Measurements from ENCODE around the gene UBR2. TPM values are rescaled to one million over a fixed set of nuclear protein-coding genes. Genes with fewer than 3 reads are reported as not detected.

Gene UBR2
- total and polyA plus RNA-seq, 2 of the 13 experiments (the other 11 are each of a cell fraction or from before 2014, with no cell fraction given) = 17.6 to 29.3 TPM

DNA sequence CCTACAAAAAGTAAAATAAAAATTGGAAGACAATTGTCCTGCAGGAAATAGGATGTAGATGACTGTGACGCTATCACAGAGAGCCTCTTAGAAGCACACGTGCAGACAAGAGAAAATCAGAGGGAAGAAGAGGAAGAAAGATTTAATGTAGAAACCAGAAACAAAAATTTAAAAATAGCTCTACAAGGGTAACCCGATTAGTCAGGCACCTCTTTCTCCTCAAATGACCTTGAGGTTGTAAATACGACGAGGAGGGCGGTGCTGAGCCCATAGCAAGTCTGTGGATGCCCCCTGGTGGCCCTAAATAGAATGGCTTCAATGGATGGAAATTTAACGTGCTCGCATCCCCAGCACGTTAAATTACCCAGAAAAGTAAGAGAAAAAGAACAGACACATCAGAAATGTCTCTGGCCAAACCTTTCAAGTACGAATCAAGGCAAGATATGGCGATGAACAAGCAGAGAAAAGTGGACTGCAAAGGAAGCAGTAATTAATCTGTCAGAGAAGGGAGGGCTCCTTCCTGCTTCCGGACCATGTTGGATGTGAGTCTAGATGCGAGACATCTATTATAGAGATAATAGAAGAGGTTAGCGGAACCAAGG lies 162.8 kb downstream of the UBR2 start (continued):
- TF ChIP-seq, protein P1, sequence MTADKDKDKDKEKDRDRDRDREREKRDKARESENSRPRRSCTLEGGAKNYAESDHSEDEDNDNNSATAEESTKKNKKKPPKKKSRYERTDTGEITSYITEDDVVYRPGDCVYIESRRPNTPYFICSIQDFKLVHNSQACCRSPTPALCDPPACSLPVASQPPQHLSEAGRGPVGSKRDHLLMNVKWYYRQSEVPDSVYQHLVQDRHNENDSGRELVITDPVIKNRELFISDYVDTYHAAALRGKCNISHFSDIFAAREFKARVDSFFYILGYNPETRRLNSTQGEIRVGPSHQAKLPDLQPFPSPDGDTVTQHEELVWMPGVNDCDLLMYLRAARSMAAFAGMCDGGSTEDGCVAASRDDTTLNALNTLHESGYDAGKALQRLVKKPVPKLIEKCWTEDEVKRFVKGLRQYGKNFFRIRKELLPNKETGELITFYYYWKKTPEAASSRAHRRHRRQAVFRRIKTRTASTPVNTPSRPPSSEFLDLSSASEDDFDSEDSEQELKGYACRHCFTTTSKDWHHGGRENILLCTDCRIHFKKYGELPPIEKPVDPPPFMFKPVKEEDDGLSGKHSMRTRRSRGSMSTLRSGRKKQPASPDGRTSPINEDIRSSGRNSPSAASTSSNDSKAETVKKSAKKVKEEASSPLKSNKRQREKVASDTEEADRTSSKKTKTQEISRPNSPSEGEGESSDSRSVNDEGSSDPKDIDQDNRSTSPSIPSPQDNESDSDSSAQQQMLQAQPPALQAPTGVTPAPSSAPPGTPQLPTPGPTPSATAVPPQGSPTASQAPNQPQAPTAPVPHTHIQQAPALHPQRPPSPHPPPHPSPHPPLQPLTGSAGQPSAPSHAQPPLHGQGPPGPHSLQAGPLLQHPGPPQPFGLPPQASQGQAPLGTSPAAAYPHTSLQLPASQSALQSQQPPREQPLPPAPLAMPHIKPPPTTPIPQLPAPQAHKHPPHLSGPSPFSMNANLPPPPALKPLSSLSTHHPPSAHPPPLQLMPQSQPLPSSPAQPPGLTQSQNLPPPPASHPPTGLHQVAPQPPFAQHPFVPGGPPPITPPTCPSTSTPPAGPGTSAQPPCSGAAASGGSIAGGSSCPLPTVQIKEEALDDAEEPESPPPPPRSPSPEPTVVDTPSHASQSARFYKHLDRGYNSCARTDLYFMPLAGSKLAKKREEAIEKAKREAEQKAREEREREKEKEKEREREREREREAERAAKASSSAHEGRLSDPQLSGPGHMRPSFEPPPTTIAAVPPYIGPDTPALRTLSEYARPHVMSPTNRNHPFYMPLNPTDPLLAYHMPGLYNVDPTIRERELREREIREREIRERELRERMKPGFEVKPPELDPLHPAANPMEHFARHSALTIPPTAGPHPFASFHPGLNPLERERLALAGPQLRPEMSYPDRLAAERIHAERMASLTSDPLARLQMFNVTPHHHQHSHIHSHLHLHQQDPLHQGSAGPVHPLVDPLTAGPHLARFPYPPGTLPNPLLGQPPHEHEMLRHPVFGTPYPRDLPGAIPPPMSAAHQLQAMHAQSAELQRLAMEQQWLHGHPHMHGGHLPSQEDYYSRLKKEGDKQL (CRISPR knock-in tag; IDR thresholded peaks at IDR 0.05; ENCODE audit: low read depth) = no peak
- no peak for TF ChIP-seq NFYC (CRISPR knock-in tag; IDR thresholded peaks at IDR 0.05)
- no peak for TF ChIP-seq MLLT10 (CRISPR knock-in tag; IDR thresholded peaks at IDR 0.05)
- no peak for TF ChIP-seq KLF13 (CRISPR knock-in tag; IDR thresholded peaks at IDR 0.05)
- no peak for TF ChIP-seq ZNF598 (CRISPR knock-in tag; IDR thresholded peaks at IDR 0.05; ENCODE audit: borderline replicate concordance)
- TF ChIP-seq AGO2 (optimal IDR thresholded peaks at IDR 0.05; ENCODE audit: low read depth, low read length) = no peak
- no peak for TF ChIP-seq MTA3 (CRISPR knock-in tag; IDR thresholded peaks at IDR 0.05)
- TF ChIP-seq SNAPC2 (CRISPR knock-in tag; IDR thresholded peaks at IDR 0.05) = no peak
- no peak for TF ChIP-seq PCBP2 (optimal IDR thresholded peaks at IDR 0.05; ENCODE audit: low read depth, low read length, poor library complexity, severe bottlenecking)
- TF ChIP-seq ZNF607 (CRISPR knock-in tag; IDR thresholded peaks at IDR 0.05; ENCODE audit: borderline replicate concordance) = no peak
- TF ChIP-seq KLF12 (CRISPR knock-in tag; IDR thresholded peaks at IDR 0.05; ENCODE audit: borderline replicate concordance) = 0 out of 2 replicates have a peak, but pooled peaks have one; percentile 29
- TF ChIP-seq SAP130 (CRISPR knock-in tag; IDR thresholded peaks at IDR 0.05; ENCODE audit: low read depth) = peak; percentile 56; the same call in 1 of the 2 replicates
- TF ChIP-seq IKZF4 (CRISPR knock-in tag; IDR thresholded peaks at IDR 0.05; ENCODE audit: borderline replicate concordance, low read depth, not compliant biosample characterization) = no peak
- no peak for TF ChIP-seq ZNF83 (CRISPR knock-in tag; IDR thresholded peaks at IDR 0.05; ENCODE audit: borderline replicate concordance)
- TF ChIP-seq SRSF9 (IDR thresholded peaks at IDR 0.05; ENCODE audit: borderline replicate concordance, insufficient read depth, low read depth, low read length, poor library complexity, severe bottlenecking) = no peak
- TF ChIP-seq SIN3B (IDR thresholded peaks at IDR 0.05; ENCODE audit: low read length) = no peak
- peak; percentile 97 for TF ChIP-seq SMC3 (IDR thresholded peaks at IDR 0.05; ENCODE audit: low read length)
- no peak for TF ChIP-seq TCF12 (IDR thresholded peaks at IDR 0.05)
- no peak for TF ChIP-seq TCF12 (CRISPR knock-in tag; IDR thresholded peaks at IDR 0.05)
- no peak for TF ChIP-seq MTA1 (CRISPR knock-in tag; IDR thresholded peaks at IDR 0.05; ENCODE audit: borderline replicate concordance)
- no peak for TF ChIP-seq EHMT2 (IDR thresholded peaks at IDR 0.05; ENCODE audit: borderline replicate concordance, low read depth, low read length)
- TF ChIP-seq ZNF230 (CRISPR knock-in tag; IDR thresholded peaks at IDR 0.05) = peak; percentile 34; the same call in 1 of the 2 replicates
- no peak for TF ChIP-seq IKZF1 (IDR thresholded peaks at IDR 0.05)
- TF ChIP-seq TSC22D2 (CRISPR knock-in tag; IDR thresholded peaks at IDR 0.05; ENCODE audit: borderline replicate concordance) = no peak
- TF ChIP-seq ZNF362 (CRISPR knock-in tag; IDR thresholded peaks at IDR 0.05; ENCODE audit: borderline replicate concordance) = no peak; the same call in 1 of the 2 replicates
